Kasumi-1 (cell line): ENCODE measurements around the gene DPYSL5.
A peak's percentile ranks its signal among the peaks of the same experiment; 100 is the strongest.

Experiments used
- DNase-seq, 2 experiments: peaks; one replicate each; lab custom pipeline; 2025; lab: John Stamatoyannopoulos, UW

DPYSL5 gene

DNA sequence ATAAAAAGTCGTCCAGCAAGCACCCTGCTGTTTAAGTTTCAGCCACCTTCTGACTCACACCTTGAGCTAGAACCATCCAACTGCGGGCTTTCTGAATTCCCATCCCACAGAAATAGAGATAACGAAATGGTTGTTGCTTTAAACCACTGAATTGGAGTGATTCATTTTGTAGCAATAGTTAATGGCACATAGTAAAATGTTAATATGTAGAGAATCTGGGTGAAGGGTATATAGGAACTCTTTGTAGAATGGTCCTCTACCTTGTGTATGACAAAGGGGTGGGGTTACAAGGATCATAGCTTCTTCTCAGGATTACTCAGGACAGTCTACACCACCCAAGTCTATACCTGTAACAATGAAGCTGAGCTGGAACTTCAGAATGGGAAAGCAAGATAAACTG is 120.1 kb downstream of the DPYSL5 start:
- no peak for DNase-seq

DNA sequence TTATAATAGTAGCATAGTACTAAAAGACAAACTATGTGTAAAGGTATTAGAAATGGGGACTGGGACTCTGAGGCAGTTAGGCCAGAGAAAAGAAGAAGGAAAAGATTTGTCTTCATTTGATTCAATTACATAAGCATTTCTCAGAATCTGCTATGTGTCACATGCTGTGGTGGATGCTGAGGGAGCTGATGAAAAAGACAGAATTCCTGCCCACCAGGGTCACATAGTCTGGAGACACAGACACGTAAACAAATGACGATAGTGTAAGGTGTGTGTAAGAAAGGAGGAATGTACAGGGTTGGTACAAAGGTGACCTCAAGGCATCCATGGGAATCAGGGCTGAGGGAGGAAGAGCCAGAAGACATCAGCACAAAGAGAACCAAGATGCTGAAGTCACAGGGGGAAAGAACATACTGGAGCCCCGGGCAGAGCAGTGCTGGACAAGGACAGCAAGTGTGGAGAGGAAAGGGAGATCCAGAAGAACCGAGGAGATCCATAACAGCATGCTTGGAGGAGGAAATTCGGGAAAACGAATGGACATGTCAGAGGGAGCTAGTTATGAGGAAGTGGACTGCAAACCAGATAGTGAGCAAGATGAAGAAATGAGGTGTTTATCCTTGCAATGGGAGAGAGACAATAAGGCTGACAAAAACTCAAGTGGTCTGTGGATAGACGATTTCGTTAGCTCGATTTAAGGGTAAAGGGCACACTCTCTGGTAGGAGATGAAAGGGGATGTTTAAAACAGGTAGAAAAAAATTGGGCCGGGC is 121.3 kb downstream of the DPYSL5 start:
- no peak for DNase-seq

- peak; percentile 55 to 77 for DNase-seq
These were observed 122.5 kb downstream of the DPYSL5 start, which contains the start of gene MAPRE3 for GRCh38 chr2:26970244-26970927. Gene MAPRE3, plus strand, starts transcription at chr2:26970637. Its CDS starts 51,582 bp downstream, at chr2:27022219.

DNA sequence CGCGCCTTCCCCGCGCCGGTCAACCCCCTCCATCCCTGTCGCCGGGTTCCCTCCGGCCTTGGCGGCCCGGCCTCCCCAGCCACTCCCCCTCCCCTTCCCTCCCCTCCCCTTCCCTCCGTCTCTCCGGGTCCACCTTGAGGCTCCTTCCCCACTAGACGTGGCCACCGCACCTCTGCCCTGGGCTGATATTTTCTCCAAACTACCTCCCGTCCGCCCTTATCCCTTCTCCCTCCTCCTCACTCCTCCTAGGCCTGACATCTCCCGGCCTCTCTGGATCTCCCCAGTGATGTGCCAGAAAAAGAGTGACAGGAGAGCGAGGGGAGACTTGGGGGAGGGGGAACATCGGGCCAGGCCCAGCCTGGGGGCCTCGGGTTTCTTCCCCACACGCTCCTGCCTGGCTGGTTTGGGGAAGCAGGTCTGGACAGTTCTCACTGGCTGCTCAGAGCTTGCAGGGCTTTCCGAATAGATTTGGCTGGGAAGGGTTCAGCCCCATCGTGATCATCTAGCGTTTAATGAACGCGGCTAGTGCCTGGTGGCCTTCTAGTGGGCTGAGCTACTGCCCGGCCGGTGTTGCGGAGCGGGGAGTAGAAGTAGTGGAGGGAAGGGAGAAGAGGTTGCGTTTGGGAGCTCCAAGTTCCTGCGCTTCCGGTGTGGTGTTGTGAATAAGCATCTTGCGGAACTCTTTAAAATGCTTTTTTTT is 123.1 kb downstream of the DPYSL5 start:
- DNase-seq, result no peak

- DNase-seq, result no peak
These were observed 124.2 kb downstream of the DPYSL5 start for GRCh38 chr2:26971911-26972786.

GRCh38 chr2:26974352-26974751 is 126.4 kb downstream of the DPYSL5 start:
- DNase-seq, result no peak

- no peak for DNase-seq
These were observed 127.2 kb downstream of the DPYSL5 start for GRCh38 chr2:26975102-26975501.

GRCh38 chr2:26975656-26976055 is 127.7 kb downstream of the DPYSL5 start:
- no peak for DNase-seq

- no peak for DNase-seq
These were observed 128.3 kb downstream of the DPYSL5 start for GRCh38 chr2:26976237-26976636.

- DNase-seq, result no peak
These were observed 129.1 kb downstream of the DPYSL5 start for GRCh38 chr2:26977012-26977411.

GRCh38 chr2:26978061-26978596 is 130.2 kb downstream of the DPYSL5 start:
- no peak for DNase-seq

- no peak for DNase-seq
These were observed 131.8 kb downstream of the DPYSL5 start for GRCh38 chr2:26979741-26980140.

- no peak for DNase-seq
These were observed 133.0 kb downstream of the DPYSL5 start for GRCh38 chr2:26980971-26981370.

DNA sequence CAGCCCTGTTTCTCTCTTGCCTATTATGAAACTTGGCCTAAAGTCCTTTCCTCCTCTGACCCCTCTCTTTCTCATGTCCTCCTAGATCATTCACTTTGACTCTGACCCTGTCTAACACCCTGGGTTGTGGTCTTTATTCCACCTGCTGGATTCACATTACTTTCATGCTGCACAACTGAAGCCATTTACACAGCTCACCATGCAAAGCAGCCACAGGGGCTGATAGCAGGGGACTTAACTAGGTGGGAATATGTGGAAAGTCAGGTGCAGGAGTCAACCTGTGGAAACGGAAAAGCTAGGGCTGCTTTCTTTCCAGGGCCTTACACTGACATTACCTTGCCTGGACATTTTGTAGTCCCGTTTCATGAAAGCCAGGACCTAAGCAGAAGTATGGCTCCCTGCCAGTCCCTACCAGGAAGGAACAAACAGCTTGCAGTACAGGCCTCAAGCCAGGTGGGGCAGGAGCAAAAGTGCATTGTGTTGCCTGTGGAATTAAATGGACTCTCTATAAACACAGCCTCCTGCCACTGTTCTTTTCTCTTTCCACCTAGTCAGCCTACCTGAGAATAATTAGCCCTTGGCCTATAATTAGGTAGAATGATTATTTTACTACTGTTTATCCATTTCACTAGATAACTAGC is 134.3 kb downstream of the DPYSL5 start:
- peak; percentile 52 to 72 for DNase-seq

DNA sequence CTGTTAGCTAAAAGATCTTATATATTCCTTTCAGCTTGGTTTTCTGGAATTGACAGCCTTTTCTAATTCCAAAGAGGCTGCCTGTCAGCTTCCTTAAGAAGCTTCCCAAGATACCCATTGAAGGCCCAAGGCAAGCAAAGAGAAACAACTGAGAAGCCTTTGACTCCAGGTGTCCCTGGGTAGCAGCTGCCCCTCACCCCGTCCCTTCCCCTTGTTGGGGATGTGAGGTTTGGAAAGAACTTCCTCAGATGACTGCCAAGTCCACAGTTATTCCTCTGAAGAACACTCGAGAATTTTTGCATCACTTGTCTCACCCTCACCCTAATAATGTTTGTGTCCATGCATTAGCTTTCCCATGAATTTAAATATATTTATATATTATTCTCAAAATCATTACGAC is 135.8 kb downstream of the DPYSL5 start:
- no peak for DNase-seq

DNA sequence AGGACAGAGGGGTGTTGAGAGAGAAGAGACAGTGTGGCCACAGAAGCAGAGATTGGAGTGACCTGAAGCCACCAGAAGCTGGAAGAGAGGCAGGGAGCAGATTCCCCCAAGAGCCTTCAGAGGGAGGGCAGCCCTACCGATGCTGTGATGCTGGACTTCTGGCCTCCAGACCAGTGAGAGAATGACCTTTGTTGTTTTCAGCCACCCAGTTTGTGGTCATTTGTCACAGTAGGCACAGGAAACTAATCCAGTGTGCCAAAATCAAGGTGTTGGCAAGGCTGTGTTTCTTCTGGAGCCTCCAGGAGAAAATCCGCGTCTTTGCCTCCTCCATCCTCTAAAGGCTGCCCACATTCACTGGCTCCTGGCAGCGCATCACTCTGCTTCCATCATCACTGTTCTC is 137.9 kb downstream of the DPYSL5 start:
- DNase-seq, result no peak

- DNase-seq, result no peak
These were observed 138.6 kb downstream of the DPYSL5 start for GRCh38 chr2:26986576-26986975.

GRCh38 chr2:26988058-26988860 is 140.3 kb downstream of the DPYSL5 start:
- no peak for DNase-seq

GRCh38 chr2:26989156-26989555 is 141.2 kb downstream of the DPYSL5 start:
- no peak for DNase-seq

DNA sequence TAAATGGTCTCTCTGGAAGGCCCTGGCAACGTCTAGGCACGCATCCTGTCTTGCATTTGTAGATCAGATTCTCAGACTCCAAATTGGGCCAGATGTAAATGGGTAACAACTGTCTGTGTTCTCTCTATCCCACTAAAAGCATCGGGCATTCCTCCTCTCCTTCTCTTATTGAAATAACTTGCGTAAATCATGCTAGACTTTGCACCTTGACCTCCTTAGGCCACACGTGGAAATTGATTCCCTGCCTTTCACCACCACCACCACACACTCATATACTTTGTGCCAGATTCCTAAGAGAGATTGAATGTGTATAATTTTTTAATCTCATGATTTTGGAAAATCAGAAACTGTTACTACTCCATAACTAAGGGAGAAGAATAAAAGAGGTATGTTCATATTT is 143.8 kb downstream of the DPYSL5 start:
- no peak for DNase-seq
